GM18526 (cell line): ENCODE measurements around the gene FAM110A.

Experiments used
- POLR2A ChIP-seq: IDR thresholded peaks from 3 replicates; pipeline ENCODE4 v1.6.1; 2011; ENCODE audit not compliant: insufficient read length; ENCODE audit errors: extremely low read depth

Gene FAM110A

GRCh38 chr20:840503-840857, 7.0 kb downstream of the FAM110A start:
- TF ChIP-seq POLR2A: no peak

DNA sequence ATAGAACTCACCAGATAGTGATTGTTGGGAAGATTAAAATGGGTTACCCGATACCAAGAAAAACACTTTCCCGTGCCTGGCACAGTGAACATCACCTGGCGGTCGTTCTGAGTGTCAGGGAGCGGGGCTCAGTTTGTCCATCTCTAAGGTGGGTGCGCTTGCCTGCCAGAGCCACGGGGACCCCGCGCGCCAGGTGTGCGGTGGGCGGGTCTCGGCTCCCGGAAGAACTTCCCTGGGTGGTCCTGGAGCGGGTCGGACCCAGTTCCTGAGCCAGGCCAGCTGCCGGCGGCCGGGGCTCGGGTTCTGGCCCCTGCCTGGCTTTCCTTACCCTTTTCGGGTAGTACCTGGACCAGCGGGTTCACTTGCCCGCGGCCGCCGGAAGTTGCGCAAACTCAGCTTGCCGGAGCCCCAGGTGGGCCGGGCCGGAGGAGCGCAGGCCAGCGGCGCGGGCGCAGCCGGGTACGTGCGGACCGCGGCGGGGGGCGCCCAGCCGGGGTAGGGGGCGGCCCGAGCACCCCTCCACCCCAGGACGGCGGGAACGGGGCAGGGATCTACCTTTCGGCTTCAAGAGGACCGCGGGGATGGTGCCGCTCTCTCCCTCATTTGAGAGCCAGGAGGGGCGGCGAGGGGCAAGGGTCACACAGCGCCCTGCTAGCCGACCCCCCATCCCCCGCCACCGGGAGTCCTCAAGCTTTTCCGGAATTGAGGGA, 7.5 kb downstream of the FAM110A start:
- no peak for TF ChIP-seq POLR2A

DNA sequence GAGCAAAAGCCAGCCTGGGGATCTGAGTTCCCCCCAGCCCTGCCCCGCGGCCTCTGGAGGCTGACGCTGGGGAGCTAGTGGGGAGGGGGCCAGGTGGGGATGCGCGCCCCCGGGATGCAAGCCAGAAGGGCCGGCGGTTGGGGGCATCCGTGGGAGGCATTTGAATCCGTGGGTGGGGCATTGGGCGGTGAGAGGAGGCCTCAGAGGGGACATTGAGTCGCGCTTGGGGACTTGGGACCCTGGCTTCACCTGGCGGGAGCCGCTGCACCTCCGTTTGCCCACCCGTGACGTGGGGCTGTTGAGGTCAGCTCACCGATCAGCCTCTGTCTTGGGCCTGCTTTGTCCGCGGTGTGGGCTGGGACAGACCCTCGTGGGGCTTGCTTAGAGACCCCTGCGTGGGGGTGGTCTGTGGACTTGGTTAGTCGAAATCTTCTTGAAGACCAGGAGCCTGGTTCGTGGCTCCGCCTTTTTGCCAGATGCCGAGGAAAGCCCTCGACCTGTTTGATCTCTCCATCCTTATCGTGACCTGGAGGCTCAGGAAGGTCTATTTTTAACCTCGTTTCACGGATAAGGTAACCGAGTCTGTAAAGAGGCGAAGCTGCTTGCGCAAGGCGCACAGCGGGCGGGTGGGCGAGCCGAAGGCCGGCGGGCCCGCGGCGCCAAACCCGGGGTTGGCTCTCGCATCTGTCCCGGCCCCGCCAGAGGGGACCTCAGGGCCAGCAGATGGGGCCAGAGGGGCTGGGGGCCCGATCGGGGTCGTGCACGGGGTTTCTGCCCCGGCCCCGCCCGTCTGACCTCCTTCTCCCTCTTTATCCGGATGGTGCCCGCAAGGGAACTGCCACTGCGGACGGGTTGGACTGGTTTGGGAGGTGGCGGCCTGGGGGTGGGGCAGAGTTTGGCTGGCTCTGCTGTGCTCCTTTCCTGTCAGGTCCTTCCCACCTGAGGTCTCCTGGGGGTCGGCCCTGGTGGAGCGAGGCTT, 8.3 kb downstream of the FAM110A start:
- no peak for TF ChIP-seq POLR2A

- no peak for TF ChIP-seq POLR2A
Observed at GRCh38 chr20:842547-842940, 9.0 kb downstream of the FAM110A start.

- no peak for TF ChIP-seq POLR2A
Observed at GRCh38 chr20:843912-844311, 10.4 kb downstream of the FAM110A start.

DNA sequence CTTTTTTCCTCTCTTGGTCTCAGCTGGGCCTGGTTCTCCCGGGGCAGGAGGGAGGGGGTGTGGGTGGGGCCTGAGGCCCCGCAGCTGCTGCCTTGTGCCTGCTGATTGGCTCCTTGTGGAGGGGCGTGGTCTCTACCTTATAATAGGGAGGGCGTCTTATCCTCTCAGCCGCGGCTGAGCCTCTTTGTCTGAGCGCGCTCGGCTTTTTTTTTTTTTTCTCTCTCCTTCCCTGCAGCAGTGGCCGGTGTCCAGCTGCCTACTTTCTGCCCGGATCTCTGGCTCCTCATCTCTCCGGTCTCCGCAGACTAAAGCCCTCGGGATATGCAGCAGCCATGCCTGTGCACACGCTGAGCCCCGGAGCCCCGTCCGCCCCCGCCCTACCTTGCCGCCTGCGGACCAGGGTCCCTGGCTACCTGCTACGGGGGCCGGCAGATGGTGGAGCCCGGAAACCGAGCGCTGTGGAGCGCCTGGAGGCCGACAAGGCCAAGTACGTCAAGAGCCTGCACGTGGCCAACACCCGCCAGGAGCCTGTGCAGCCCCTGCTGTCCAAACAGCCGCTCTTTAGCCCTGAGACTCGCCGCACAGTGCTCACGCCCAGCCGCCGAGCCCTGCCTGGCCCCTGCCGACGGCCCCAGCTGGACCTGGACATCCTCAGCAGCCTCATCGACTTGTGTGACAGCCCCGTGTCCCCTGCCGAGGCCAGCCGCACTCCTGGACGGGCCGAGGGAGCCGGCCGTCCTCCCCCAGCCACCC, 11.1 kb downstream of the FAM110A start:
- peak; percentile 38 for TF ChIP-seq POLR2A

GRCh38 chr20:845226-845868, 11.8 kb downstream of the FAM110A start:
- no peak for TF ChIP-seq POLR2A

DNA sequence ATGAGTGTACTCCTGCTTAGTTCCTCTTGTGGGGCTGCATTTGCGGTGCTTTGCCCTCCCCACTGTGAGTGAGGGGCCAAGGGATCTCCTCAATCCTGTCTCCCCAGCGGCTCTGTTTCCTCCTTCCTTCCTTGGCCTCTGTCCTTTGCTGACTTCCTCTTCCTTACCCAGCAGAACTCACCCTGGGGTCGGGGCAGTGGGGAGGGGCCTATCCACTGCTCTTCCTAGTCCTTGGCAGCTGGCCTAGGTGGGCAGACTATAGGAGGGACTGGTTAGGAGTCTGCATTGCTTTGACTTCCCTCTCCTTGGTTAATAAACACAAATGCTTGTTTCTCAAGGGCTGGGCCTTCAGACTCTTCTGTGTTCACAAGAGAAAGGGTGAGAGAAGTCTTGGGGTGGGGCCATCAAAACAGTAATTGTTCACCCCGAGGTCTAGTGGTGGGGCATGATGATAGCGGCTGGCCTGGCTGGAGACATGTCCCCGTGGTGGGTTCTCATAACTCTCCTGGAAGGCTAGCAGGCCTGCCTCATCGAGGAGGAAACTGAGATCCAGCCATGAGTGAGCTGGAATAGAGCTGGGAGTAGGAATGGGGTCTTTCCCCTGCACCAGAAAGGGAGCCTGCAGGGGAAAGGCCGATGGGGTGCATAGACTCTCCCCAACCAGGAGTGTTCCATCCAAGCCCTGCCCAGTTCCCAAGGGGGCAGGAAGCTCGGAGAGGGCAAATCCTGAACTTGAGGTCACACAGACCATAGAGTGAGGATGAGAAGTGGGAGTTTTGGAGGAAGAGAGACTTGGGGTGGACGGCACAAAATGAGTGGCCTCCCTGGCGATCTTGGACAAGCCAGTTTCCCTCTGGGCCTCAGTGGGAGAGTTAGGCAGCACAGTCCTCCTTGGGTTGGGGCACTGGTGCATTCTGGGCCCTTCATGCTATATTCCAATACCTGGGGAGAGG, 12.7 kb downstream of the FAM110A start:
- no peak for TF ChIP-seq POLR2A

- TF ChIP-seq POLR2A: peak; percentile 33
Observed at GRCh38 chr20:846894-847278, 13.4 kb downstream of the FAM110A start.

DNA sequence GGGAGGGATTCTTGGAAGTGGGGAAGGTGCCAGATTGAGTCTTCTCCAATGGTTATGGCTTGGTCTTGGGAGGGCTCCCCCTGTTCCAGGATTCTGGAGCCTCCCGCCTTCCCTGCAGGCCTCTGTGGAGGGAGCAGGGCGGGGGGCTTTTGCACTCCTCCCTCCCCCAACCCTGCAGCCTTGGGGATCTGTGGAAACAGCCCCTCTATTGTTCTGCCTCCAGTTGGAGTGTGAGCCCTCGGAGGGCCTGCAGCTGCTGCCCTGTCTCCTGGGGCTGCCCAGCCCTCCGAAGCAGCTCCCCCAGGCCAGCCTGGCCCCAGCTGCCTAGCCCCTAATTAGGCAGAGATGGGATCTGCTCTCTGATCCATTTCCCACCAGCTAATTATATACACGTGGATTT, 14.7 kb downstream of the FAM110A start:
- TF ChIP-seq POLR2A: no peak

GRCh38 chr20:853406-853996, 20.0 kb downstream of the FAM110A start:
- no peak for TF ChIP-seq POLR2A

GRCh38 chr20:854601-855000, 21.1 kb downstream of the FAM110A start:
- TF ChIP-seq POLR2A: no peak

DNA sequence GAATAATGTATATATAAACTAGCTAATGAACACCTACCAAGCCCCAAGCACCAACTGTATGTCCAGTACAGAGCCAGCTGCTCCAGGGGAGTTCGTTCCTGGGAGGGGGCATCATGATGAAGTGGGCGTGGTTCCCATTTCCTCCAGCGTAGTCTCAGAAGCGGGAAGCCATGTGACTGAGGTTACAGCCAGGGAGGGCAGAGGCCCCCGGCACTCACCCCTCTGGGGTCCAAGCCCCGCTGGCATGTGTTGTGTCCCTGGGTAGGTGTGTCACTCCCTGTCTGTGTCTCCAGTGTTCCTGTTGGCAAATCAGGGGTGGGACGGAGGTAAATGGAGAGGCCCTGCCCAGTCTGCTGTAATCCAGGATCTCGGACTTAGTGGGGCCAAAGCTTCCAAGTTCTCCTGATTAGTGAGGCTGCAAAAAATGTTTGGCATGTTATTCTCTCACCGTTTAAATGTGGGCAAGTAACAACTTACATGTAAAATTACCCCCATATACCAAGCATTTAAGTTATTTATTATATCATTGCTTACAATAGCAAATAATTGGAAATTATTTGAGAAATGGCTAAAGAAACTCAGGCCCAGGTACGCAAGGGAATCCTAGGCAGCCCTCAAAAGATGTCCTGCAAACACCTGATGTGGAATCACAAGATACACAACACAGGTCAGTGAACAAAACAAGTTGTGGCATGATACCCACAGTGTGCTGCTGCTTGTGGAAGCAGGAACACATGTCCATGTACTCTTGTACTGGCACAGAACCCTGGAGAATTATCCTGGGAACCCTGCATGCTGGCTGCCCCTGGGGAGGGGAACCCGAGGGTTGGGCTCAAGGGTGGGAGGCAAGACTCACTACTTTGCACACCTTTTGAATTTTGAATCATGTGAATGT, 22.2 kb downstream of the FAM110A start:
- no peak for TF ChIP-seq POLR2A
